SW 1271 (cell line): ENCODE results near the gene SLC44A2.

Source experiments
- DNase-seq, 2 experiments: peaks; one replicate each; lab custom pipeline; 2025; lab: John Stamatoyannopoulos, UW

Gene SLC44A2

DNA sequence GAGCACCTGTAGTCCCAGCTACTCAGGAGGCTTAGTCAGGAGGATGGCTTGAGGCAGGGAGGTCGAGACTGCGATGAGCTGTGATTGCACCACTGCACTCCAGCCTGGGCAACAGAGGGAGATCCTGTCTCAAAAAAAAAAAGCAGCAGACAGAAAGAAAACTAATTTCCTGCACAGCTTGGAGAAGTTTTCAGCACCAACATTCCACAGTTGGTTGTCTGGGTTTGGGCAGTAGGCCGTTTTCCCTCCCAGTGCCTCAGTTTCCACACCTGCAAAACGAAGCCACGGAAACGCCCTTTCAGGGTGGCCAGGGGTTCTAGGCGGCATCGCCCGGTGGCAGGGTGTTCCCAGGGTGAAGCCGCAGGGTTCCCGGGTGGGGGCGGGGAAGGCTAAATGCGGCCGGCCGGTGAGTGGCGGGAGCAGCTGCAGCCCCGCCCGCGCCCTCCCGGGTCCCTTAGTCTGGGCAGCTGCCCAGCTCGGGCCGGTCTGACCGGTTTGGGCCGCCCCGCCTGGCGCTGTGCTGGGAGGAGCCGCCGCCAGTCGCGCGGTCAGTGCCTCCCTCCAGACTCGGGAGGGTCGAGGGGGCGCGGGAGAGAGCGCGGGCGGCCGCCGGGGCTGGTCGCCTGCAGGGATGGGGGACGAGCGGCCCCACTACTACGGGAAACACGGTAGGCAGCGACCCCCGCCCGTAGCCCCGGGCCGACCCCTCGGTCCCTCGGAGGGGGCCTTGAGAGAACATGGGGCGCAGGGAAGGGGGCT lies at the start of gene SLC44A2:
SLC44A2 (plus strand) TSS at position 551 of the 759 bp plus-strand sequence; CDS start at position 632, 81 bp downstream.
- no peak for DNase-seq

GRCh38 chr19:10577951-10578350 lies 47.4 kb upstream of the SLC44A2 start:
- no peak for DNase-seq

DNA sequence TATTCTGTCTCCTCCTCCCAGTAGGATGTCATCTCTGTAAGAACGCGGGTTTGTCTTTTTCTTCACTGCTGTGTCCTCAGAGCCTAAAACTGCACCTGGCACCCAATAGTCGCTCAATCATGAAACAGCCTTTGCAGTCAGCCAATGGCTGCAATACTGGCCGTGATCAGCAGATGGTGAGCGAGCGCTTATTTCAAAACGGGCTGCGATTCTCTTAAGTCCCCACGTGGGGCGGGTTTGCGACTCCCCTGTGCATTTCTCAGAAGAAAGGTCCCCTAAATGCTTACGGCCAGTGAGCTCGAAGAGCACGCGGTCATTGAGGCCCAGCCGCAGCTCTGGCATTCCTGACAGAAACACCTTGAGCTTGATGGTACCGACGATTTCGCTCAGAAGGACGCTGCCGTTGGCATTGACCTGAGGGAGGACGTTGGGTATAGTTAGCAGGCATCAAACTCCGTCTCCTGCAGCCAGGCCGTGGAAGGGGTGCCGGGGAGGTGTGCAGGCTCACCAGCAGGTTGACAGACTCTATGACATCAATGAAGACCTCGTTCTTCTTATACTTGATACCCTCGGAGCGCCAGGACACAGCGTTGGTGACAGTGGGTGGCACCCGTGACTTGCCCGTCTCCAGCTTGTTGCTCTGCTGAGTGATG lies 44.2 kb upstream of the SLC44A2 start:
- DNase-seq: peak; percentile 49 to 89

- DNase-seq: no peak
Measured at GRCh38 chr19:10582091-10582490, 43.3 kb upstream of the SLC44A2 start.

GRCh38 chr19:10583036-10583776 lies 42.1 kb upstream of the SLC44A2 start:
- no peak for DNase-seq

- no peak for DNase-seq
Measured at GRCh38 chr19:10586396-10586795, 39.0 kb upstream of the SLC44A2 start.

DNA sequence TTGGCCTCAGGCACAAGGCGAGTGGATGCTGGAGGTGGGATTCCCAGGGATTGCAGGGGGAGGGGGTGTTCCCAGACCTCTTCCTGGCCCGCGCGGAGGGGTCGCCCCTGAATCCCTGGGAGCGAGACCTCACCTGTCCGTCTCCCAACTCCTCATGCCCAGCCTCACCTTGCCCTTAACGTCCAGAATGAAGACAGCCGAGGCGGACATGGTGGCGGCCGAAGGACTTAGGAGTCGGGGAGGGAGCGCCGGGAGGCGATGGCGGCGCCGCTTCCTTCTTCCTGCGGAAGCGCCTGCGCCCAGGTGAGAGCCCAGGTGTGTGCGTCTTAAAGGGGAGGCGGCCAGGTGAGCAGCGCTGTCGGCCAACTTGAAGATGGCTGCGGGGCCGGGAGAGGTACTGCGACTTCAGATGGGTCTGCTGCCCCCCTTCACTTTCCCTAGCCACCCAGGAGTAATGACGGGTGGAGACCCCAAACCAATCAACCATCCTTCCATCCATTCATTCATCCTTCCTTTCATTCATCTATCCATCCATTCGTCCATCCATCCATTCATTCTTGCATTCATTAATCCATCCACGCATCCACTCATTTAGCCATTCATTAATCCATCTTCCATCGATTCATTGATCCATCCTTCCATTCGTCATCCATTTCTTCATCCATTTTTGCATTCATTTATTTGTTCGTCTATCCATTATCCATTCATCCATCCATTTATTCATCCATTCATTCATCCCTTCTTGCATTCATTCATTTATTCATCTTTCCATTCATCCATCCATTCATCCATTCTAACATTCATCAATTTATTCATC lies 38.1 kb upstream of the SLC44A2 start, which contains the start of gene AP1M2:
AP1M2 (minus strand) TSS at position 291 of the 817 bp plus-strand sequence; CDS start at position 210, 81 bp downstream.
- DNase-seq: no peak

- DNase-seq: no peak
Measured at GRCh38 chr19:10587839-10588150, 37.6 kb upstream of the SLC44A2 start.

DNA sequence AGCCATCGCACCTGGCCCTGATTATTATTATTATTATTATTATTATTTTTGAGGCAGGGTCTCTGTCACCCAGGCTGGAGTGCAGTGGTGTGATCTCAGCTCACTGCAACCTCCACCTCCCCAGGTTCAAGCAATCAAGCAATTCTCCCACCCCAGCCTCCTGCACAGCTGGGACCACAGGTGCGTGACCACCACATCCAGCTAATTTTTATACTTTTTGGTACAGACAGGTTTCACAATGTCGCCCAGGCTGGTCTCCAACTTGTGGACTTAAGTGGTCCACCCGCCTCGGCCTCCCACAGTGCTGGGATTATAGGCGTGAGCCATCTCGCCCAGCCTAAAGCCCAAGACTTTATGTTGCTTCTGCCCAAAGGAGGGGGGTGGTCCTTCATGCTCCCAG lies 32.2 kb upstream of the SLC44A2 start:
- DNase-seq: no peak

GRCh38 chr19:10593820-10594637 lies 31.3 kb upstream of the SLC44A2 start:
- DNase-seq: no peak

DNA sequence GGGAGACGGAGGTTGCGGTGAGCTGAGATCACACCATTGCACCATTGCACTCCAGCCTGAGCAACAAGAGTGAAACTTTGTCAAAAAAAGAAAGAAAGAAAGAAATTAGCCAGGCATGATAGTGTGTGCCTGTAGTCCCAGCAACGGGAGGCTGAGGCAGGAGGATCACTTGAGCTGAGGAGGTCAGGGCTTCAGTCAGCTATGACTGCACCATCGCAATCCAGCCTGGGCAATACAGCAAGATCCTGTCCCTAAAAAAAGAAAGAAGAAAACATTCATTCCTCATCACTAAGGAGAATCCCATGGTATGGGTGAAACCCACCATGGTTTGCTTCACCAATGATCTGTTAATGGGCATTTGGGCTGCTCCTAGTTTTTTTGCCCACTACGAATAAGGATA lies 25.2 kb upstream of the SLC44A2 start:
- no peak for DNase-seq

DNA sequence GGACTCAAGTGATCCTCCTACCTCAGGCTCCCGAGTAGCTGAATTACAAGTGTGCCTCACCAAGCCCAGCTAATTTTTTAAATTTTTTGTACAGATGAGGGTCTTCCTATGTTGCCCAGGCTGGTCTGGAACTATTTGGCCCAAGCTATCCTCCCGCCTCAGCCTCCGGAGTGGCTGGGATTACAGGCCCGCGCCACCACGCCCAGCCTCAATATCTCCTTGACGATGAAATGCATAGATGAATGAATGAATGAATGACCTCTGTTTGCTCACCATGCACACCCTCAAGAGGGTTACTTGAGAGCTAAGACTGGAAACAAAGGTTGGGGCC lies 23.4 kb upstream of the SLC44A2 start:
- no peak for DNase-seq

DNA sequence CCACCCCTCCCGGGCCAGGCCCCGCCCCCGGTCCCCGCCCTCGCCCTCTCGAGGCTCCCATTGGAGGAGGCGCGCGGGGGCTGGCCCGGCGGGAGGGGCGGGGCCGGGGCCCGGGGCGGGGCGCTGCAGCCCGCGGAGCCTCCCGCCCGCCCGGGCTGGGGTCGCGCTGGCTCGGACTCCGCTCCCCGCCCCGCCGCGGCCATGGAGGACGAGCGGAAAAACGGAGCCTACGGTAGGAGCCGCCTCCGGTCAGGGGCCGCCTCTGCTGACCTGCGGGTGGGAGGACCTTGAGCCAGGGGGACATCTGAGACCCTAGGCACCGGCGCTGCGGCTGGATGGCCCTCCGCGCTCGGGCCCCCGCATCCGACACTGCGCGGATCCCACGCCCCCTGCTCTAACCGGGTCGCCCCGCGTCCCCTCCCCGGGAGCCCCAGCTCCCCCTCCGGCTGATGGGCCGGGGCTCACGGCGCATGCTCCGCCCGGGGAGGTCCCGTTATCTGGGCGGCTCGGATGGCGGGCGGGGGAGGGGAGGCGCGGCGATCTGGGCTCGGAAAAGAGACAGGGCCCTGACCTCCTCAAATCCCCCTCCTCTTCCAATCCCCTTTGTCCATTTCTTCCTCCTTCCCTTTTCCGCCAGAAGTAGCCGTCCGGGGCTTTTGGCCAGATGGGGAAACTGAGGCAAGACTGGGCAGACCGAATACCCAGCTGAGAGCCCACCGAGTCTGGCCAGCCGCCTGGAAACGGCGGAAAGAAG lies 22.8 kb upstream of the SLC44A2 start:
- peak in 1 of 2 experiments; percentile 65 for DNase-seq

- DNase-seq: no peak
Measured at GRCh38 chr19:10603084-10603872, 22.1 kb upstream of the SLC44A2 start.

DNA sequence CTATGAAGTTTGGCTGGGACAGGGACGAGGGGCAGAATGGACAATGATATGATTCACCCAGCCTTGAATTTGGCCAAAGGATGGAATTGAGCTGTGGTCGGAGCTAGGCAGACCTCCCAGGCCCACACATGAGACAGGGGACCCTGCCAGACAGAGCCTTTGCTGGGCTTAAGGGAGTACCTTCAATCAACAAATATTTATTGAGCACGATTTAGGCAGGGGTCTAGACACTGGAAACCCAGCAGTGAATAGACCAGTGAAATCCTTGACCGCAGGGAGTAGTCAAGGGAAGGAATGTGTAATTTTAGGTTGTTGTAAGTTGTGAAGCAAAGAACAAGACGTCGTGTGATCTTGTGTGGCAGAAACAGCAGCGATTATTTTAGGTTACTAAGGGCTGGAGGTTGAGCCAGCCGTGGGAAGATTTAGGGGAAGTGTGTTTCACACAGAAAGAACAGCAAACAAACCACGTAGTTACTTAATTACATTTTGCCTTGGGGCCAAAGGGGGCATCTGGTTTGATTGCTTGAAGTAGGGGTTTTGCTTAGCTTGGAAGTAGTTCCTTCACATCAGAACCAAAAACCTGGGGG lies 21.4 kb upstream of the SLC44A2 start:
- DNase-seq: no peak

DNA sequence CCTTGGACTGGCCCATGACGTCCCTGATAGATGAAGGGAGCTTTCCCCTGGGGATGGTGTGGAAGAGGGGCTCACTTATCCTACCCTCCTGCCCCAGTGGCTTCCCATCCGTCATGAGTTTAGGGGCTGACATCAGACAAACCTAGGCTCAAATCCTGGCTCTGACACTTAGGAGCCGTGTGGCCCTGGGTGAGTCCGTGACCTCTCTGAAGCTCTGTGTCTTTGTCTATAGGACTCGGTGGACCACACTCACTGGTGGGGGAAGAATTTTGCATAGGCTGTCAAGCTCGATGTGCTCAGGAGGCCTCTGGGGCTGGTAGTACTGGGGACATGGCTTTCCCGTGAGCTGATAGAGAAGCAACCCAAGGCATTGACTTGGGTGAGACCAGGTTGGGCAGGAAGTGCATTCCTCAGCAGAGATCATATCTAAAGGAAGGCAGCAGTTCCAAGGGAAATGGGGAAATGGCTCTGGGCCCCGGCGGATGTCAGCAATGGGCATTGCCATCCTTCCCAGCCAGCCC lies 20.8 kb upstream of the SLC44A2 start:
- DNase-seq: peak in 1 of 2 experiments; percentile 37

DNA sequence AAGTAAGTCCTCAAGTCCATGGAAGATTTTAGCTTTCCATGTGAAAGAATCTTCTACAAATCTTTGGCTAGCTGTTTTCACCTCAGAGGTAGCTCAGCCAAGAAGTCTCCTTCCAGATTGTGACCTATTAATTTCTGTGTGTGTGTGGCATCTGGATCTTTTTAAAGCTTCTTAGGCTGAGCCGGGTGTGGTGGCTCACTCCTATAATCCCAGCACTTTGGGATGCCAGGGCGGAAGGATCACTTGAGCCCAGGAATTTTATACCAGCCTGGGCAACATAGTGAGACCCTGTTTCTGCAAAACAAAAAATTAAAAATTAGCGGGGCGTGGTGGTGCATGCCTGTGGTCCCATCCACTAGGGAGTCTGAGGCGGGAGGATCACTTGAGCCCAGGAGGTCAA lies 13.4 kb upstream of the SLC44A2 start:
- DNase-seq: no peak

DNA sequence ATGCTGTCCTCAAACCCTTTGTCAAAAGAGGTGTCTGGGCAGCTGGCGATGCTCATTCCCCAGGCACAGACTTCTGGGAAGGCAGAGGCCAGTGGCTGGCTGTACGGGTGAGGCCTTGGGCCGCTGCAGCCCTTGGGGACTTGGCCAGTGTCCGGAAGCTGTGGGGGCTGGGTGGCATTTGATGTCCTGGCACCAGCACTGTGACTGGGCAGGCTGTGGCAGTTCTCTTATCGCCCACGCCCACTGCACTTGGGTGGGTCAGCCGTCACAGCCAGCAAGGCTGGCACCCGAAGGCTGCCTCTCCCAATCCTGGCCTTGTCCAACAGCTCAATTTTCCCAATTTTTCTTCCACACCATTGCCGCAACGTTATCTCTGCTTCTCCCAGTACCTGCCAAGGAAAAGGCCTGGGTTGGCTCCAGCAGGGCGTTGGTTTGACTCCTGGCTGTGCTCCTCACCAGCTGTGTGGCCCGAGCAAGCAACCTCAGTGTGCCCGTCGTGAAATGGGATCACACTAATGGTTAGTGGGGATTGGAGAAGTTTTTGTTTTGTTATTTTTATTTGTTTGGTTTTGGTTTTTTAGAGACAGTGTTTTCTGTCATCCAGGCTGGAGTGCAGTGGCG lies 12.7 kb upstream of the SLC44A2 start:
- DNase-seq: no peak
